ENCODE results near the gene TBC1D5.
"Not testable (repeated sequence)": the region's sequence is repeated elsewhere in the genome, so short reads cannot be mapped to it uniquely, and the experiment has no call there.

The TBC1D5 gene

DNA sequence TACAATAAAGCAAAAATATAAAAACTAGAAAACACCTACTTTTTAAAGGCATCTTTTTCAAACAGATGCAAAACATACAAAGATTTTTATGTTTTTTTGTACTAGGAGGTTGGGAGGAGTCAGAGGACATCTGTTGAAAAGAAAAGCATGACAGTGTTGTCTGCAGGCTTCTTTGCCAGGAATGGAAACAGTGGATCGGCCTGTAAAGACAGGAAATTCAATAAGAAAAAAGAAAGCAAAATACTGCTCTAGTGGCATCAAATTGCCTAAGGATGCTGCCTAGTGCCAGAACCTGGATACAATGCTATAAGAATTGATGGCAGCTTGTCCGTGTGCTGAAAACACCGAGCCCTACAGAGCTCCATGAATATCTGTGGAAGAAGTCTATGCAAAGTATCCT, 69.9 kb downstream of the TBC1D5 start:
- TF ChIP-seq, protein P1, sequence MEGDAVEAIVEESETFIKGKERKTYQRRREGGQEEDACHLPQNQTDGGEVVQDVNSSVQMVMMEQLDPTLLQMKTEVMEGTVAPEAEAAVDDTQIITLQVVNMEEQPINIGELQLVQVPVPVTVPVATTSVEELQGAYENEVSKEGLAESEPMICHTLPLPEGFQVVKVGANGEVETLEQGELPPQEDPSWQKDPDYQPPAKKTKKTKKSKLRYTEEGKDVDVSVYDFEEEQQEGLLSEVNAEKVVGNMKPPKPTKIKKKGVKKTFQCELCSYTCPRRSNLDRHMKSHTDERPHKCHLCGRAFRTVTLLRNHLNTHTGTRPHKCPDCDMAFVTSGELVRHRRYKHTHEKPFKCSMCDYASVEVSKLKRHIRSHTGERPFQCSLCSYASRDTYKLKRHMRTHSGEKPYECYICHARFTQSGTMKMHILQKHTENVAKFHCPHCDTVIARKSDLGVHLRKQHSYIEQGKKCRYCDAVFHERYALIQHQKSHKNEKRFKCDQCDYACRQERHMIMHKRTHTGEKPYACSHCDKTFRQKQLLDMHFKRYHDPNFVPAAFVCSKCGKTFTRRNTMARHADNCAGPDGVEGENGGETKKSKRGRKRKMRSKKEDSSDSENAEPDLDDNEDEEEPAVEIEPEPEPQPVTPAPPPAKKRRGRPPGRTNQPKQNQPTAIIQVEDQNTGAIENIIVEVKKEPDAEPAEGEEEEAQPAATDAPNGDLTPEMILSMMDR (IDR thresholded peaks at IDR 0.05; ENCODE audit: extremely low read depth, insufficient read depth, missing control alignments) = no peak
- DNase-seq (ENCODE audit: low spot score) = no peak
- in situ Hi-C loops (cut with MboI; ENCODE audit: low pct_unique_long_range_greater_than_20kb, low sequenced_read_pairs, unreplicated experiment) = no loop called here

DNA sequence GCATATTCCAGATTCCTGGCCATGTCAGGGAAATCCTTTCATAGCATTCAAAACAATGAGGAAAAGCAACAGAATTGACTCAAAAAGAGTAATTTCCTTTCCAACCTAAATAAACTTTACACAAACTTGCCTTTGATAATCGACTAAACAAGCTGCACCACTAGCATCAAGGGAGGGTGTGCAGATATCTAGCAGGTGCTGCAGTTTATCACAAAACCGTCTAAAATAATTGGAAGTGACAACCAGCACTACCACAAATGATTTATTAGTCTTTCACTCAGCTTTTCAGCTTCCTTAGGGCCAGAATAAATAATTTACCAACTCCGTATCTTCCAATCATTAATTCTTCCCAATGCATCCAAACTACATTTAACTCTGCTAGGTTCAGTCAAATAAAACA, 71.7 kb downstream of the TBC1D5 start:
- in situ Hi-C loops (cut with MboI; ENCODE audit: low pct_unique_long_range_greater_than_20kb, low sequenced_read_pairs, unreplicated experiment) = no loop called here
- no peak for DNase-seq (ENCODE audit: low spot score)
- TF ChIP-seq, protein P1 (IDR thresholded peaks at IDR 0.05; ENCODE audit: extremely low read depth, insufficient read depth, missing control alignments) = no peak

DNA sequence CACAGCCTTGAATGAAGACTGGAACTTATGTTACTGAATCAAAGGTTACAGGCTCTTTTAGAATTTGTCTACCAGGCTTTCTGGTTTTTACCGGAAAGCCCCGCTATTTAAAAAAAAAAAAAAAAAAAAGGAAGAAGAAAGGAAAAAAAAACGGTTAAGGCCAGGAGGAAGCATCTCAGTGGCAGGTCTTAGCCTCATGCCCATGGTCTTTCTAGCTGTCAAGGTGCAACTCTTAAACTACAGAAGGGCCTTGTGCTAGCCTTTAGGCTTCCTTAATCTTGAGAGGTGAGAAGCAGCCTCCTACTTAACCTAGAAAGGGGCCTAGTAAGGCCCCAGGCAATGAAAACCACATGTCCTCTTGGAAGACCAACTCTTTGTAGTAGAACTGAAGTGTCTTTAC, 77.5 kb downstream of the TBC1D5 start:
- no peak for DNase-seq (ENCODE audit: low spot score)
- TF ChIP-seq, protein P1 (IDR thresholded peaks at IDR 0.05; ENCODE audit: extremely low read depth, insufficient read depth, missing control alignments) = no peak
- in situ Hi-C loops (cut with MboI; ENCODE audit: low pct_unique_long_range_greater_than_20kb, low sequenced_read_pairs, unreplicated experiment) = no loop called here

DNA sequence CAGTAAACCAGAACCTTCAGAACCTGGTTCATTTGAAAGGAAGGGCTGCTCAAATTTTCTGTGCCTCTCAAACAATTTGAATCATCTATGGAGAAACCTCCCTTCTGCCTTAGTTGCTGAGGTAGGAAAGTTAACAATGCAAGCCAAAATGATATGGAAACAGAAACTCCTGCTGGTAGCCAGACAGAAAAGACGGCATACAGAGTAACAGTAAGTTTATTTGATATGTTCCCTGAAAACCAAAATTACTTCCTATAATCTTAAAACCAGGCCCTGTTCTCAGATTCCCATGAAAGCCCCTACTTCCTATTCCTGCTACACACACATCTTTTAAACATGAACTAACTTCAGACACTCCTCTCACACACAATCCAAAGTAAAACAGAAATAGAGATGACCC, 86.2 kb downstream of the TBC1D5 start:
- TF ChIP-seq, protein P1 (IDR thresholded peaks at IDR 0.05; ENCODE audit: extremely low read depth, insufficient read depth, missing control alignments) = no peak
- no peak for DNase-seq (ENCODE audit: low spot score)
- in situ Hi-C loops (cut with MboI; ENCODE audit: low pct_unique_long_range_greater_than_20kb, low sequenced_read_pairs, unreplicated experiment) = no loop called here

DNA sequence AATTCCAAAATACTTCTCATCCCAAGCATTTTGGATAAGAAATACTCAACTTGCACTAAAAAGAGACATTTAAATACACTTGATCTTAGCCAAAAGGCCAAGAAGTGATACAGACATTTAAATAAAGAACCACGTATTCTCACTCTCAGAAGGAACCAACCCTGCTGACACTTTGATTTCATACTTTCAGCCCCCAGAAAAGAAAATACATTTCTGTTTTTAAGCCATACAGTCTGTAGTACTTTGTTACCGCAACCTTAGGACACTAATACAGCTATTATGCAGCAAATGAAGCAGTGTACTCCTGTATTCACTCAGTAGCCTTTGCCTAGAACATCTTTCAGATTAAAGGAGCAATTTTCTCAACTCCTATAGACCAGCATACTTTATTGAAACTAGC, 86.7 kb downstream of the TBC1D5 start:
- TF ChIP-seq, protein P1 (IDR thresholded peaks at IDR 0.05; ENCODE audit: extremely low read depth, insufficient read depth, missing control alignments) = no peak
- DNase-seq (ENCODE audit: low spot score) = no peak
- in situ Hi-C loops (cut with MboI; ENCODE audit: low pct_unique_long_range_greater_than_20kb, low sequenced_read_pairs, unreplicated experiment) = no loop called here

DNA sequence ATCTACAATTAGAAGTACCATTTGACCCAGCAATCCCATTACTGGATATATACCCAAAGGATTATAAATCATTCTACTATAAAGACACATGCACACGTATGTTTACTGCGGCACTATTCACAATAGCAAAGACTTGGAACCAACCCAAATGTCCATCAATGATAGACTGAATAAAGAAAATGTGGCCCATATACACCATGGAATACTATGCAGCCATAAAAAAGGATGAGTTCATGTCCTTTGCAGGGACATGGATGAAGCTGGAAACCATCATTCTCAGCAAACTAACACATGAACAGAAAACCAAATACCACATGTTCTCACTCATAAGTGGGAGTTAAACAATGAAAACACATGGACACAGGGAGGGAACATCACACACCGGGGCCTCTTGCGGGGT, 92.7 kb downstream of the TBC1D5 start:
- in situ Hi-C loops (cut with MboI; ENCODE audit: low pct_unique_long_range_greater_than_20kb, low sequenced_read_pairs, unreplicated experiment); DNase-seq (ENCODE audit: low spot score): not testable (repeated sequence)

DNA sequence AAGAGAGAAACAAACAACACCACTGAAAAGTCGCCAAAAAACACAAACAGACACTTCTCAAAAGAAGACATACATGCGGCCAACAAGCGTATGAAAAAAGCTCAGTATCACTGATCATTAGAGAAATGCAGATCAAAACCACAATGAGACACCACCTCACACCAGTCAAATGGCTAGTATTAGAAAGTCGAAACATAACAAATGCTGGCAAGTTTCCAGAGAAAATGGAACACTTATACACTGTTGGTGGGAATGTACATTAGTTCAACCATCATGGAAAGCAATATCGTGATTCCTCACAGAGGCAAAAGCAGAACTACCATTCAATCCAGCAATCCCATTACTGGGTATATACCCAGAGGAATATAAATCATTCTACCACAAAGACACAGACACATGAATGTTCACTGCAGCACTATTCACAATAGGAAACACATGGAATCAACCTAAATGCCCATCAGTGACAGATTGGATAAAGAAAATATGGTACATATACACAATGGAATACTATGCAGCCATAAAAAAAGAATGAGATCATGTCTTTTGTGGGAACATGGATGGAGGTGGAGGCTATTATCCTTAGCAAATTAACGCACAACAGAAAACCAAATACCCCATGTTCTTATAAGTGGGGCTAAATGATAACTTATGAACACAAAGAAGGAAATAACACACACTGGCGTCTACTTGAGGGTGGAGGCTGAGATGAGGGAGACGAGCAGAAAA, 93.6 kb downstream of the TBC1D5 start:
- DNase-seq (ENCODE audit: low spot score); in situ Hi-C loops (cut with MboI; ENCODE audit: low pct_unique_long_range_greater_than_20kb, low sequenced_read_pairs, unreplicated experiment): not testable (repeated sequence)

Measured in GM13977 (cell line).